ENCODE data around the gene IL1RAPL1. TPM values are rescaled to one million over a fixed set of nuclear protein-coding genes. Genes with fewer than 3 reads are reported as not detected.

Gene IL1RAPL1
- total RNA-seq, 3 donors from 2014 or later = 0.16 to 0.44 TPM; not detected in 1

DNA sequence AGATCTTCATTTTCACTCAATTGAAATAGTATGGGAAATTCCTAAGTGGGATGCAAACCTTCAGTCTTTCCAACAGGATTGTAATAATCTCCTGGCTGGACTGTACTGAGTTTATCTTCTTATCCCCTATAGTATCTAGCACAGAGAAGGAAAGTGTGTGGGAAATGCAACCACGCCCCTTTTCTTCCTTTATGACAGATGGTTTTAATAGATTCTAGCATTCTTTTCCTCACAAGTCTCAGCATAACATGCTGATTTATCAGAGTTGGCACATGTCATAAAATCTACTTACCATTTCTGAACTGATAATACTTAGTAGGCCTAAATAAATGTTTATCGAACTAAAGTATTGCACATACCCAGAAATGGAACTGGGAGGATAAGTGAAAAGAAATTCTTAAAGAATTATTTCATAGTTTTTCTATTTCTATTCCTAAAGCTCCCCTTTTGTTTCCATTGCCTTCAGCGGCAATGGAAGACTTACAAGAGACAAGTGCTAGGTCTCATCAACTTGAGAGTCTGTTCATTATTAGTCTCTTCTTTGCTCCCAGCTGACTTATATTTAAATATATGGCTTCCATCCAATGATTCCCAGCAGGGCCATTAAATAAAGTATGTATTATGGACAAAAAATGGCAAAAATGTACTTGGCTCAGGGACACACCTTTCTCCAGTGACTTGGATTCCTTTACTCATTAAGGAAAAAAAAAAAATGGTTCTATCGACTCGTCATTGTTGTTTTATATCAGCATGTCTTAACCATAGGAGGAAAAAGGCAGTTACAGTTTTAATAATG lies 484.5 kb downstream of the IL1RAPL1 start:
- intact Hi-C loops (cut with DNase I; ENCODE audit: low total_unique reads) = no loop called here
- no peak for DNase-seq (ENCODE audit: low spot score in 2 of 2)
- H3K4me3 ChIP-seq = no peak overlapping the region
- H3K36me3 ChIP-seq = no peaks in the 10 kb centered on the region
- TF ChIP-seq POLR2AphosphoS5 (IDR thresholded peaks at IDR 0.05) (no peak), POLR2A (IDR thresholded peaks at IDR 0.05) (no peak)
- TF ChIP-seq, protein P1, sequence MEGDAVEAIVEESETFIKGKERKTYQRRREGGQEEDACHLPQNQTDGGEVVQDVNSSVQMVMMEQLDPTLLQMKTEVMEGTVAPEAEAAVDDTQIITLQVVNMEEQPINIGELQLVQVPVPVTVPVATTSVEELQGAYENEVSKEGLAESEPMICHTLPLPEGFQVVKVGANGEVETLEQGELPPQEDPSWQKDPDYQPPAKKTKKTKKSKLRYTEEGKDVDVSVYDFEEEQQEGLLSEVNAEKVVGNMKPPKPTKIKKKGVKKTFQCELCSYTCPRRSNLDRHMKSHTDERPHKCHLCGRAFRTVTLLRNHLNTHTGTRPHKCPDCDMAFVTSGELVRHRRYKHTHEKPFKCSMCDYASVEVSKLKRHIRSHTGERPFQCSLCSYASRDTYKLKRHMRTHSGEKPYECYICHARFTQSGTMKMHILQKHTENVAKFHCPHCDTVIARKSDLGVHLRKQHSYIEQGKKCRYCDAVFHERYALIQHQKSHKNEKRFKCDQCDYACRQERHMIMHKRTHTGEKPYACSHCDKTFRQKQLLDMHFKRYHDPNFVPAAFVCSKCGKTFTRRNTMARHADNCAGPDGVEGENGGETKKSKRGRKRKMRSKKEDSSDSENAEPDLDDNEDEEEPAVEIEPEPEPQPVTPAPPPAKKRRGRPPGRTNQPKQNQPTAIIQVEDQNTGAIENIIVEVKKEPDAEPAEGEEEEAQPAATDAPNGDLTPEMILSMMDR (IDR thresholded peaks at IDR 0.05) = no peak
- no peaks in the 10 kb centered on the region for H3K9me3 ChIP-seq
- H3K4me1 ChIP-seq = no peaks in the 10 kb centered on the region
- no peak overlapping the region for H3K27ac ChIP-seq
- no peaks in the 10 kb centered on the region for H3K27me3 ChIP-seq

GRCh38 chrX:29082558-29082957 lies 495.3 kb downstream of the IL1RAPL1 start:
- Histone ChIP-seq H3K9me3 (no peaks in the 10 kb centered on the region), H3K4me3 (no peak overlapping the region), H3K36me3 (no peaks in the 10 kb centered on the region), H3K4me1 (no peaks in the 10 kb centered on the region), H3K27ac (no peak overlapping the region), H3K27me3 (no peaks in the 10 kb centered on the region)
- no peak for DNase-seq (ENCODE audit: low spot score in 2 of 2)
- intact Hi-C loops (cut with DNase I; ENCODE audit: low total_unique reads) = no loop called here
- TF ChIP-seq POLR2A (IDR thresholded peaks at IDR 0.05) = no peak
- TF ChIP-seq, protein P1 (IDR thresholded peaks at IDR 0.05) = no peak
- no peak for TF ChIP-seq POLR2AphosphoS5 (IDR thresholded peaks at IDR 0.05)

DNA sequence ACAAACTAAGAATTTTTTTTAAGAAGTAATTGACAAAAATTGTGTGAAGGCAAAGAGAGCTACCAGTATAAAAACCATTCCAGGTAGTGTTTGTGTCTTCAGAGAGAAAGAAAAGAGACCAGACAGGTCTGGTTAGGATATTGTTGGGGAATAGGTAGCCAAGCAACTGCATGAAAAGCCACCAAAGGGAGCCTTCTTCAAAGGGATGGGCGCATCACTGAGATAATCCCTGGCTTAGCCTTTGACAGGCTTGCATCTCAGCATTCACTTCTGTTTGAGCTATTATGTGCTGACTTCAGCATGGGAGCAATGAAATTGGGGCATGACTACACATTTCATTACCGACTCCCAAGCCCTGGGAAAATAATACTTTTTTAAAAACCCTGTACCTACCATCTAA lies 496.6 kb downstream of the IL1RAPL1 start:
- H3K4me3 ChIP-seq = no peak overlapping the region
- no peaks in the 10 kb centered on the region for H3K36me3 ChIP-seq
- H3K9me3 ChIP-seq = no peaks in the 10 kb centered on the region
- no peak for DNase-seq (ENCODE audit: low spot score in 2 of 2)
- no peak overlapping the region for H3K27ac ChIP-seq
- TF ChIP-seq, protein P1 (IDR thresholded peaks at IDR 0.05) = no peak
- no peak for TF ChIP-seq POLR2AphosphoS5 (IDR thresholded peaks at IDR 0.05)
- no peak for TF ChIP-seq POLR2A (IDR thresholded peaks at IDR 0.05)
- no peaks in the 10 kb centered on the region for H3K4me1 ChIP-seq
- no peaks in the 10 kb centered on the region for H3K27me3 ChIP-seq
- intact Hi-C loops (cut with DNase I; ENCODE audit: low total_unique reads) = no loop called here

GRCh38 chrX:29090811-29091210 lies 503.6 kb downstream of the IL1RAPL1 start:
- peaks cover 0 to 7% of the 10 kb centered on the region in 2 donors for H3K27me3 ChIP-seq
- no peak overlapping the region for H3K4me3 ChIP-seq
- H3K27ac ChIP-seq = no peak overlapping the region
- no peaks in the 10 kb centered on the region for H3K9me3 ChIP-seq
- intact Hi-C loops (cut with DNase I; ENCODE audit: low total_unique reads) = no loop called here
- no peak for DNase-seq (ENCODE audit: low spot score in 2 of 2)
- H3K4me1 ChIP-seq = no peaks in the 10 kb centered on the region
- no peaks in the 10 kb centered on the region for H3K36me3 ChIP-seq
- TF ChIP-seq, protein P1 (IDR thresholded peaks at IDR 0.05) = no peak
- no peak for TF ChIP-seq POLR2AphosphoS5 (IDR thresholded peaks at IDR 0.05)
- no peak for TF ChIP-seq POLR2A (IDR thresholded peaks at IDR 0.05)

GRCh38 chrX:29107231-29107630 lies 520.0 kb downstream of the IL1RAPL1 start:
- Histone ChIP-seq H3K9me3 (peaks cover 0 to 9% of the 10 kb centered on the region in 2 donors), H3K36me3 (no peaks in the 10 kb centered on the region), H3K4me3 (no peak overlapping the region), H3K27ac (no peak overlapping the region), H3K27me3 (no peaks in the 10 kb centered on the region), H3K4me1 (no peaks in the 10 kb centered on the region)
- intact Hi-C loops (cut with DNase I; ENCODE audit: low total_unique reads) = no loop called here
- DNase-seq (ENCODE audit: low spot score in 2 of 2) = no peak
- TF ChIP-seq POLR2A (IDR thresholded peaks at IDR 0.05) (no peak), POLR2AphosphoS5 (IDR thresholded peaks at IDR 0.05) (no peak)
- TF ChIP-seq, protein P1 (IDR thresholded peaks at IDR 0.05) = no peak

All from breast epithelium (tissue), 4 donors.